ENCODE results near the gene MAP4K2. TPM values are rescaled to one million over a fixed set of nuclear protein-coding genes. Genes with fewer than 3 reads are reported as not detected.
A peak's percentile ranks its signal among the peaks of the same experiment; 100 is the strongest.

Gene MAP4K2
- total and polyA plus RNA-seq, 2 of the 4 experiments (the other 2 are of a cell fraction) = 11.7 to 16.6 TPM

DNA sequence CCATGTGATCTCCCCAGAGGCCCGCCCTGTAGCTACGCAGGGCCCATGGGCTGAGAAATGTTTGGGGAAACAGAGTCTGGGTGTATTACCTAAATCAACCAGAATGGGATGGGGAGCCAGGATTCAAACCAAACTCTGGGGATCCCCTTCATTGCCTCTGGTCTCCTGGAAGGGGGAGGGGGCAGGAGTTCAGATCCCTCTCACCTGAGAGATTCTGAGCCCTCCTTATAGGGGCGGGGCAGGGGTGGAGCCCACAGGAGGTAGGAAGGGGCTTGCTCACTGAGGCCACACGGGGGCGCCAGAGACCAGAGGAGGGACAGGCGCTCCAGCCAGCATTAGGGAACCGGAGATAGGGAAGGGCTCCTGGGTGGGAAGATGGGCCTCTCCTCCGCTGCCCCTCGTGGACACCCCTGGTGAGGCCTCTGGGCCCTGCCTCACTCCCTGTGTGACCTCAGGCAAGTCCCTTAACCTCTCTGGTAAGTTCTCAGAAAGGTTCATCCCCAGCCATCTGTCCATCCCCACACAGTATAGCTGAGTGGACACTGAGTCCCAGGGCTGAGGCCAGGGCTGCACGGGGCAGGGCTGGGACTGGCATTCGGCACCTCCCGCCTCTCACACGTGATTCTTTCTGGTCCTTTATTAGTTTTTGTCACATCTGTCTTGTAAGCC, 44.1 kb upstream of the MAP4K2 start:
- Histone ChIP-seq H3K4me2 (ENCODE audit: low read depth, low read length) (no peak overlapping the region), H4K20me1 (ENCODE audit: insufficient read depth, low read length) (no peaks in the 10 kb centered on the region), H3K36me3 (ENCODE audit: control insufficient read depth, insufficient read depth, low read length) (no peaks in the 10 kb centered on the region), H2AK9ac (replicated peaks; ENCODE audit: low read depth, low read length, poor library complexity) (peak overlapping the region; percentile 80), H3K56ac (ENCODE audit: extremely low read depth, insufficient read depth, low read length) (no peak overlapping the region), H2BK20ac (ENCODE audit: low read depth, low read length) (peak overlapping the region; percentile 69; the same call in 1 of the 2 replicates), H4K91ac (ENCODE audit: insufficient read depth, low read depth, low read length) (peak overlapping the region; percentile 67), H3K27ac (ENCODE audit: insufficient read depth, low read length) (no peak overlapping the region), H3K4me3 (ENCODE audit: insufficient read depth, low read depth, low read length) (no peak overlapping the region), H3K9me1 (ENCODE audit: insufficient read depth, low read length) (no peaks in the 10 kb centered on the region), H3K27me3 (ENCODE audit: control insufficient read depth, insufficient read depth, low read length) (no peaks in the 10 kb centered on the region), H4K5ac (ENCODE audit: low read depth, low read length) (peak overlapping the region; percentile 87), H2AK5ac (ENCODE audit: low read depth, low read length) (peak overlapping the region; percentile 78), H4K8ac (ENCODE audit: low read depth in 2 of 2, low read length in 2 of 2) (peak overlapping the region in 1 of 2 experiments; percentile 76; a peak in 2 of 4 replicates), H3K23ac (ENCODE audit: low read depth, low read length) (0 out of 2 replicates have a peak overlapping the region, but pooled peaks have one; percentile 4), H3K18ac (ENCODE audit: low read depth, low read length) (no peak overlapping the region), H3K9ac (ENCODE audit: low read depth, low read length) (no peak overlapping the region), H2BK5ac (ENCODE audit: low read depth, low read length, poor library complexity, severe bottlenecking) (peak overlapping the region; percentile 2), H3K4ac (ENCODE audit: low read depth, low read length) (peak overlapping the region; percentile 87), H2AFZ (replicated peaks; ENCODE audit: low read length, poor library complexity) (peak overlapping the region; percentile 95), H2BK120ac (ENCODE audit: low read depth, low read length) (peak overlapping the region; percentile 56; the same call in 1 of the 2 replicates), H3K4me1 (ENCODE audit: control insufficient read depth, insufficient read depth, low read length) (peaks cover 20% of the 10 kb centered on the region), H3K79me1 (ENCODE audit: low read depth in 1 of 2, low read length in 2 of 2) (peaks cover 0 to 28% of the 10 kb centered on the region in 2 experiments; a peak in 3 of 4 replicates), H2BK15ac (ENCODE audit: low read depth, low read length) (peak overlapping the region; percentile 60; the same call in 1 of the 3 replicates), H3K14ac (replicated peaks; ENCODE audit: low read depth, low read length) (no peak overlapping the region; the same call in 1 of the 2 replicates), H3K9me3 (ENCODE audit: control insufficient read depth, insufficient read depth, low read length) (no peaks in the 10 kb centered on the region)
- no TSS peak for BruUV-seq (replicated peaks)
- in situ Hi-C loops (cut with MboI; ENCODE audit: low sequenced_read_pairs) = loop anchor here (5.0 to 10.0 kb wide), 2 partner anchors 45 to 158 kb away; no protein-coding TSS in a partner anchor
- DNase-seq (peak; percentile 80), ATAC-seq (ENCODE audit: low read depth) (peak; percentile 84)
- CTCF ChIA-PET = interaction anchor here (0.6 to 3.3 kb wide), 9 partner anchors 31 to 167 kb away, joined by 3 to 15 read pairs (median 5); partner anchors contain the start of genes ARL2, BATF2 and EHD1
- dilution Hi-C loops (cut with HindIII; ENCODE audit: low sequenced_read_pairs, unreplicated experiment) = no loop called here
- intact Hi-C loops (cut with micrococcal nuclease) = loop anchor here (1.0 to 5.0 kb wide), 6 partner anchors 30 to 264 kb away; partner anchors contain the start of genes BATF2, PPP2R5B and TM7SF2
- POLR2A ChIA-PET (ENCODE audit: unreplicated experiment) = no interaction called here
- WGBS, 2 experiments (ENCODE audit: extremely low coverage in 2 of 2, insufficient read length in 1 of 2) = 8% methylated on average over 2 of the region's 13 CpGs; no CpG with 5 or more reads in 1 of the 2 experiments
- TF ChIP-seq BHLHE40 (IDR thresholded peaks at IDR 0.05; ENCODE audit: low read depth, low read length) (no peak), SMC3 (IDR thresholded peaks at IDR 0.05; ENCODE audit: low read depth, low read length) (peak; percentile 86), FOS (IDR thresholded peaks at IDR 0.05; ENCODE audit: low read depth, low read length) (no peak), POLR2A (IDR thresholded peaks at IDR 0.05; ENCODE audit: low read depth, low read length) (peak; percentile 61), RAD21 (IDR thresholded peaks at IDR 0.05; ENCODE audit: low read length) (peak; percentile 98), MAZ (IDR thresholded peaks at IDR 0.05; ENCODE audit: borderline replicate concordance, low read depth, low read length) (peak; percentile 83), CEBPB (IDR thresholded peaks at IDR 0.05; ENCODE audit: low read depth, low read length) (no peak), MXI1 (IDR thresholded peaks at IDR 0.05; ENCODE audit: borderline replicate concordance, low read depth, low read length) (no peak), RFX5 (IDR thresholded peaks at IDR 0.05; ENCODE audit: low read depth, low read length) (no peak), MAFK (IDR thresholded peaks at IDR 0.05; ENCODE audit: low read depth, low read length) (no peak)
- TF ChIP-seq, protein P1, sequence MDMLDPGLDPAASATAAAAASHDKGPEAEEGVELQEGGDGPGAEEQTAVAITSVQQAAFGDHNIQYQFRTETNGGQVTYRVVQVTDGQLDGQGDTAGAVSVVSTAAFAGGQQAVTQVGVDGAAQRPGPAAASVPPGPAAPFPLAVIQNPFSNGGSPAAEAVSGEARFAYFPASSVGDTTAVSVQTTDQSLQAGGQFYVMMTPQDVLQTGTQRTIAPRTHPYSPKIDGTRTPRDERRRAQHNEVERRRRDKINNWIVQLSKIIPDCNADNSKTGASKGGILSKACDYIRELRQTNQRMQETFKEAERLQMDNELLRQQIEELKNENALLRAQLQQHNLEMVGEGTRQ (IDR thresholded peaks at IDR 0.05; ENCODE audit: low read depth, low read length) = no peak
- TF ChIP-seq, protein P2, sequence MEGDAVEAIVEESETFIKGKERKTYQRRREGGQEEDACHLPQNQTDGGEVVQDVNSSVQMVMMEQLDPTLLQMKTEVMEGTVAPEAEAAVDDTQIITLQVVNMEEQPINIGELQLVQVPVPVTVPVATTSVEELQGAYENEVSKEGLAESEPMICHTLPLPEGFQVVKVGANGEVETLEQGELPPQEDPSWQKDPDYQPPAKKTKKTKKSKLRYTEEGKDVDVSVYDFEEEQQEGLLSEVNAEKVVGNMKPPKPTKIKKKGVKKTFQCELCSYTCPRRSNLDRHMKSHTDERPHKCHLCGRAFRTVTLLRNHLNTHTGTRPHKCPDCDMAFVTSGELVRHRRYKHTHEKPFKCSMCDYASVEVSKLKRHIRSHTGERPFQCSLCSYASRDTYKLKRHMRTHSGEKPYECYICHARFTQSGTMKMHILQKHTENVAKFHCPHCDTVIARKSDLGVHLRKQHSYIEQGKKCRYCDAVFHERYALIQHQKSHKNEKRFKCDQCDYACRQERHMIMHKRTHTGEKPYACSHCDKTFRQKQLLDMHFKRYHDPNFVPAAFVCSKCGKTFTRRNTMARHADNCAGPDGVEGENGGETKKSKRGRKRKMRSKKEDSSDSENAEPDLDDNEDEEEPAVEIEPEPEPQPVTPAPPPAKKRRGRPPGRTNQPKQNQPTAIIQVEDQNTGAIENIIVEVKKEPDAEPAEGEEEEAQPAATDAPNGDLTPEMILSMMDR (conservative IDR thresholded peaks at IDR 0.05; ENCODE audit: low read depth, low read length) = peak; percentile 97

Data from IMR-90 (cell line).